CD14-positive monocyte (primary cell): Measurements from ENCODE around the gene YWHAQ. TPM values are rescaled to one million over a fixed set of nuclear protein-coding genes. Genes with fewer than 3 reads are reported as not detected.

Experiments
- DNase-seq, 3 donors: peaks; one replicate each; pipeline ENCODE4 v3.0.0-alpha.2; 2011 to 2022
- H2AFZ ChIP-seq: 2 replicates; pipeline ENCODE4 v1.6.0; 2012; ENCODE audit warnings: mild to moderate bottlenecking, low read depth, low read length, inconsistent platforms; ENCODE audit not compliant: insufficient read depth, poor library complexity, severe bottlenecking
- H3K27ac ChIP-seq, 2 donors: 1 replicate in 1 of 2; 2 replicates in 1 of 2; pipeline ENCODE4 v1.5.1; 2012 to 2013; ENCODE audit warnings: low read length in 2 of 2, control low read depth in 1 of 2, inconsistent platforms in 1 of 2, low read depth in 1 of 2, mild to moderate bottlenecking in 1 of 2
- H3K27me3 ChIP-seq, 2 donors: one replicate each; pipeline versions ENCODE4 v1.6.0 to v1.6.1; 2011 to 2013; ENCODE audit warnings: low read length in 2 of 2; ENCODE audit not compliant: control insufficient read depth in 2 of 2, insufficient read depth in 2 of 2
- H3K36me3 ChIP-seq, 2 donors: replicated peaks in 1 of 2; 1 replicate in 1 of 2; 2 replicates in 1 of 2; pipeline versions ENCODE4 v1.5.1 to v1.6.1; 2012 to 2013; ENCODE audit warnings: low read length in 2 of 2, control low read depth in 1 of 2, inconsistent platforms in 1 of 2, mild to moderate bottlenecking in 1 of 2; ENCODE audit not compliant: insufficient read depth in 2 of 2, control insufficient read depth in 1 of 2
- H3K4me1 ChIP-seq, 2 donors: 1 replicate in 1 of 2; 2 replicates in 1 of 2; pipeline versions ENCODE4 v1.5.1 to v1.6.1; 2012 to 2013; ENCODE audit warnings: low read length in 2 of 2, control low read depth in 1 of 2, inconsistent platforms in 1 of 2, mild to moderate bottlenecking in 1 of 2, moderate library complexity in 1 of 2; ENCODE audit not compliant: insufficient read depth in 2 of 2, control insufficient read depth in 1 of 2
- H3K4me2 ChIP-seq: replicated peaks from 2 replicates; pipeline ENCODE3; 2012; ENCODE audit warnings: low read length, moderate library complexity, mild to moderate bottlenecking; ENCODE audit not compliant: poor library complexity, severe bottlenecking; ENCODE audit errors: extremely low read depth
- H3K4me3 ChIP-seq, 3 experiments: fragments of 200-600 bp in 1 of 3; sonication (generic) in 1 of 3; replicated peaks in 1 of 3; 1 replicate in 2 of 3; 2 replicates in 1 of 3; pipeline ENCODE4 v1.5.1; 2011 to 2013; ENCODE audit warnings: low read length in 3 of 3, mild to moderate bottlenecking in 3 of 3, control low read depth in 2 of 3, low read depth in 2 of 3, inconsistent platforms in 1 of 3, moderate library complexity in 1 of 3
- H3K79me2 ChIP-seq: 2 replicates; pipeline ENCODE4 v1.6.0; 2012; ENCODE audit warnings: mild to moderate bottlenecking, control low read depth, inconsistent platforms, low read length, moderate library complexity; ENCODE audit not compliant: insufficient read depth
- H3K9ac ChIP-seq: 2 replicates; pipeline ENCODE4 v1.6.0; 2017; ENCODE audit warnings: low read length, mild to moderate bottlenecking; ENCODE audit not compliant: insufficient read depth, poor library complexity, severe bottlenecking
- H3K9me3 ChIP-seq, 2 donors: replicated peaks in 1 of 2; 1 replicate in 1 of 2; 2 replicates in 1 of 2; pipeline versions ENCODE4 v1.5.1 to v1.6.1; 2012 to 2013; ENCODE audit warnings: low read length in 2 of 2, control low read depth in 1 of 2; ENCODE audit not compliant: control insufficient read depth in 1 of 2, insufficient read depth in 1 of 2
- H4K20me1 ChIP-seq: 2 replicates; pipeline ENCODE4 v1.6.0; 2012; ENCODE audit warnings: mild to moderate bottlenecking, low read length, control low read depth, moderate library complexity; ENCODE audit not compliant: insufficient read depth
- H3K27ac Mint-ChIP-seq, 7 donors: one replicate each; pipeline ENCODE4 v1.8.0; 2020; ENCODE audit warnings: mild to moderate bottlenecking in 7 of 7, mixed read lengths in 7 of 7, moderate library complexity in 6 of 7, inconsistent platforms in 2 of 7
- H3K27me3 Mint-ChIP-seq, 3 donors: one replicate each; pipeline ENCODE4 v1.8.0; 2021 to 2022; ENCODE audit warnings: low read depth in 3 of 3, mild to moderate bottlenecking in 3 of 3, mixed read lengths in 3 of 3, moderate library complexity in 3 of 3, inconsistent platforms in 1 of 3
- H3K36me3 Mint-ChIP-seq, 2 donors: one replicate each; pipeline ENCODE4 v1.8.0; 2020; ENCODE audit warnings: mixed read lengths in 2 of 2, inconsistent platforms in 1 of 2, mild to moderate bottlenecking in 1 of 2
- H3K4me1 Mint-ChIP-seq: one replicate; pipeline ENCODE4 v1.8.0; 2020; ENCODE audit warnings: mild to moderate bottlenecking, mixed read lengths
- H3K4me3 Mint-ChIP-seq, 2 donors: one replicate each; pipeline ENCODE4 v1.8.0; 2020; ENCODE audit warnings: mild to moderate bottlenecking in 2 of 2, mixed read lengths in 2 of 2, moderate library complexity in 1 of 2
- H3K9me3 Mint-ChIP-seq, 7 donors: one replicate each; pipeline ENCODE4 v1.8.0; 2020 to 2022; ENCODE audit warnings: mixed read lengths in 7 of 7, mild to moderate bottlenecking in 6 of 7, moderate library complexity in 6 of 7, inconsistent platforms in 2 of 7
- WGBS: methylation state at CpG from one replicate; pipeline ENCODE4 v1.1.5; 2013; ENCODE audit warnings: missing lambda C conversion rate; ENCODE audit not compliant: insufficient coverage; 5-methylcytosine and 5-hydroxymethylcytosine counted together
- intact Hi-C, 2 donors: fragments of 100-400 bp; cut with micrococcal nuclease; formaldehyde crosslinking; loops; one replicate each; pipeline versions ENCODE4 v1.15.0 to v1.15.1; 2023
- polyA plus RNA-seq, 3 donors: library from polyadenylated mRNA; depleted of rRNA in 1 of 3; unstranded in 2 of 3; stranded (reverse) in 1 of 3; fragments of 300-500 nt in 2 of 3; fragments of >200 nt in 1 of 3; fragmentation: Illumina TruSeq in 2 of 3; gene quantifications; 1 replicate in 2 of 3; 2 replicates in 1 of 3; pipeline ENCODE4 v1.2.3, GENCODE V29; 2012 to 2021
- TF ChIP-seq, protein P1 (sequence below): fragments of 200-600 bp; IDR thresholded peaks from one replicate; pipeline ENCODE4 v1.8.0; 2022; ENCODE audit warnings: antibody characterized with exemption, mild to moderate bottlenecking

The YWHAQ gene
- polyA plus RNA-seq, 3 donors: 60.9 to 173 (median 165) TPM

DNA sequence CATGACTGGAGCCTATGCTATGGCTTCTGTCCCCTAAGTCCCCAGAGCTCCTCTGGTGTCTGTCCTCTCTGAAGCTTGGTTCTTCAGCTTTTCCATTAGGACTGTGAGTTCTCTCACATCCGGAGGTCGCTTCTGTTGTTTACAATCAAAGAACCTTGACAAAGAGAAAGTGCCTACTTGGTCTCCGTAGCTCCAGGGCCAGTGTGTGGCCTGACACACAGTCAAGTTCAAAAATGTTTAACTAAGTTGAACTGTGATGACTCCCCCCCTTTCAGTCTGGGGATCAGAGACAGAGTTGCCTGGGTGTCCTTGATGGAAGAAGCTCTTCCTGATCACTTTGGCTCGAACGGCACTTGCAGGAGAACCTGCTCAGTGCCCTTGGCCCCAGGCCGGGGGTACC is 26.3 kb upstream of the YWHAQ start:
- no peak overlapping the region for H2AFZ ChIP-seq
- no peak overlapping the region for H3K9ac ChIP-seq
- intact Hi-C loops: no loop called here
- Mint-ChIP-seq H3K36me3 (no peaks in the 10 kb centered on the region), H3K27me3 (peaks cover 1 to 2% (median 2%) of the 10 kb centered on the region in 3 donors), H3K27ac (no peak overlapping the region), H3K4me1 (no peaks in the 10 kb centered on the region), H3K4me3 (no peak overlapping the region), H3K9me3 (no peaks in the 10 kb centered on the region)
- H3K27ac ChIP-seq: no peak overlapping the region
- 96% methylated on average over 6 of the region's 6 CpGs for WGBS
- no peaks in the 10 kb centered on the region for H3K4me1 ChIP-seq
- H3K79me2 ChIP-seq: no peaks in the 10 kb centered on the region
- no peaks in the 10 kb centered on the region for H3K36me3 ChIP-seq
- no peak for DNase-seq
- TF ChIP-seq, protein P1, sequence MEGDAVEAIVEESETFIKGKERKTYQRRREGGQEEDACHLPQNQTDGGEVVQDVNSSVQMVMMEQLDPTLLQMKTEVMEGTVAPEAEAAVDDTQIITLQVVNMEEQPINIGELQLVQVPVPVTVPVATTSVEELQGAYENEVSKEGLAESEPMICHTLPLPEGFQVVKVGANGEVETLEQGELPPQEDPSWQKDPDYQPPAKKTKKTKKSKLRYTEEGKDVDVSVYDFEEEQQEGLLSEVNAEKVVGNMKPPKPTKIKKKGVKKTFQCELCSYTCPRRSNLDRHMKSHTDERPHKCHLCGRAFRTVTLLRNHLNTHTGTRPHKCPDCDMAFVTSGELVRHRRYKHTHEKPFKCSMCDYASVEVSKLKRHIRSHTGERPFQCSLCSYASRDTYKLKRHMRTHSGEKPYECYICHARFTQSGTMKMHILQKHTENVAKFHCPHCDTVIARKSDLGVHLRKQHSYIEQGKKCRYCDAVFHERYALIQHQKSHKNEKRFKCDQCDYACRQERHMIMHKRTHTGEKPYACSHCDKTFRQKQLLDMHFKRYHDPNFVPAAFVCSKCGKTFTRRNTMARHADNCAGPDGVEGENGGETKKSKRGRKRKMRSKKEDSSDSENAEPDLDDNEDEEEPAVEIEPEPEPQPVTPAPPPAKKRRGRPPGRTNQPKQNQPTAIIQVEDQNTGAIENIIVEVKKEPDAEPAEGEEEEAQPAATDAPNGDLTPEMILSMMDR: no peak
- H3K9me3 ChIP-seq: no peaks in the 10 kb centered on the region
- H3K27me3 ChIP-seq: no peaks in the 10 kb centered on the region
- H3K4me2 ChIP-seq: no peak overlapping the region
- H3K4me3 ChIP-seq: no peak overlapping the region
- H4K20me1 ChIP-seq: no peaks in the 10 kb centered on the region

DNA sequence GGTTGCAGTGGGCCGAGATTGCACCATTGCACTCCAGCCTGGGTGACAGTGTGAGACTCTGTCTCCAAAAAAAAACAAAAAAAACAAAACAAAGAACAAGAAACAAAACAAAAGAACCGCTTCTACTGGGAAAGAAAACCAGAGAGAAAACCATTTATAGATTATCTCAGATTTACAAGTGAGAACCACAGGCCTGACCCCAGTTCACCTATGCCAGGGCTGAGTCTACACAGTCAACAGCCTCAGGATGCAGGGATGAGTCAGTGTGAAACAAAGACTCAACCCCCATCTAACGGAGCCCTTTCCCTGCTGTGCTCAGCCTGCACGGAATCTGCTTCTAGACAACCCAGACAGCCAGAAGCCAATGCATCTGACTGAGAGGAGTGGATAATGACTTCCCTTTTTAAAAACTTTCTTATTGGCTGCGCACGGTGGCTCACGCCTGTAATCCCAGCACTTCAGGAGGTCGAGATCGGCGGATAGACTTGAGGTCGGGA is 25.5 kb upstream of the YWHAQ start:
- H3K9me3 Mint-ChIP-seq: no peaks in the 10 kb centered on the region
- no peak overlapping the region for H3K4me2 ChIP-seq
- H3K27ac ChIP-seq: no peak overlapping the region
- H3K36me3 Mint-ChIP-seq: no peaks in the 10 kb centered on the region
- TF ChIP-seq, protein P1: no peak
- H3K4me3 ChIP-seq: no peak overlapping the region
- no peaks in the 10 kb centered on the region for H4K20me1 ChIP-seq
- H3K27ac Mint-ChIP-seq: no peak overlapping the region
- no peak overlapping the region for H3K9ac ChIP-seq
- peaks cover 1 to 2% (median 2%) of the 10 kb centered on the region in 3 donors for H3K27me3 Mint-ChIP-seq
- H3K27me3 ChIP-seq: no peaks in the 10 kb centered on the region
- no peak overlapping the region for H3K4me3 Mint-ChIP-seq
- H3K4me1 ChIP-seq: no peaks in the 10 kb centered on the region
- H3K79me2 ChIP-seq: no peaks in the 10 kb centered on the region
- intact Hi-C loops: no loop called here
- no peaks in the 10 kb centered on the region for H3K36me3 ChIP-seq
- no peak for DNase-seq
- peaks cover 2% of the 10 kb centered on the region for H3K4me1 Mint-ChIP-seq
- no peak overlapping the region for H2AFZ ChIP-seq
- WGBS: 89% methylated on average over 8 of the region's 11 CpGs
- H3K9me3 ChIP-seq: no peaks in the 10 kb centered on the region
